GM18858 (cell line): ENCODE measurements around the gene RNF220.
"Not testable (repeated sequence)": the region's sequence is repeated elsewhere in the genome, so short reads cannot be mapped to it uniquely, and the experiment has no call there.

Experiments
- ATAC-seq: cut with Tn5 transposase; IDR thresholded peaks from one replicate; pipeline ENCODE4 v1.9.1; 2021; ENCODE audit not compliant: unreplicated experiment

RNF220 gene

DNA sequence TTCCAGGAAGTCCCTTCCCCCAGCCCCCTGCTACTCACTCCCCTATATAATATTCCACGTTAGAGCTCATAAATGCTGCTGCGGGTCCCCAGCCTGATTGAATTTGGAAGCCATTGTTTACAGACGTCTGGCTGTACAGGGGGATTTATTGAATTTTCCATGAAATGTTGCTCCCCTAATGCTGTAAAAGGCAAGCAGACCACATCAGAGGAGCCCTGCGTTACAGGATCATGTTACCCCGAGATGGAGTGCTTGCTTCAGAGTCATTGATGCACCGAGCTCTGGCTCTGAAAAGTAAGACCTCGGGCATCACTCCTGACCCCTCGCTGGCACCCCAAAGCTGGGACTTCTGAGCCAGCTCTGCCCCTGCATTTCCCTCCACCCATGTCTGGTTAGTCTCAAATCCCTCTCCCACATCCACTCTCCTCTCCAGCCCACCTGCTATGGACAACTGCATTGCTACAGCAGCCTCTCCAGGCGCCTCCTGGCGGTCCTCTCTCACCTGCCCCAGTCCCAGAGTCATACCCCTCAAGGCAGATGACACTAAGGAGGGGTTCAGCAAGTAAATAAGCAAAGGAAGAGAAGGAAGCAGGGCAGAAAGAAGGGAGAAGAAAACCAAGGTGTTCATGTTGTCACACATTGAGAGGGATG is 141.5 kb downstream of the RNF220 start:
- no peak for ATAC-seq

GRCh38 chr1:44547361-44547760 is 142.3 kb downstream of the RNF220 start:
- ATAC-seq, result no peak

DNA sequence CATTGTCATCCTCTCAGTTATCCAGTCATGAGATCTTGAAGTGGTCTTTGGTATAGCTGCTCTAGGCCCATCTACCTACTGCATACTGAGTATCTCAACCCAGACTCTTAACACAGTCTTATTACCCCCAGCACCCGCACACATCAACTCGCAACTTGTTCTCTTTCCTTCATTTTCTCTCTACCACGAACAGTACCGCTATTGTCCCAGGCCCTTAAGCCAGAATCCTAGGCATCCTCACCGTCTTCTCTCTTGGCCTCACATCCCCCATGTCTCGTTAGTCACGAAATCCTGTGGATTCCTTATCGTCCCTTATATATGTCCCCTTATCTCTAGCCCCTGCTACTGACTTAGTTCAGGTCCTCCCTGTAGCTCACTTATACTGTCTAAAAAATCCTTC is 142.8 kb downstream of the RNF220 start:
- no peak for ATAC-seq

DNA sequence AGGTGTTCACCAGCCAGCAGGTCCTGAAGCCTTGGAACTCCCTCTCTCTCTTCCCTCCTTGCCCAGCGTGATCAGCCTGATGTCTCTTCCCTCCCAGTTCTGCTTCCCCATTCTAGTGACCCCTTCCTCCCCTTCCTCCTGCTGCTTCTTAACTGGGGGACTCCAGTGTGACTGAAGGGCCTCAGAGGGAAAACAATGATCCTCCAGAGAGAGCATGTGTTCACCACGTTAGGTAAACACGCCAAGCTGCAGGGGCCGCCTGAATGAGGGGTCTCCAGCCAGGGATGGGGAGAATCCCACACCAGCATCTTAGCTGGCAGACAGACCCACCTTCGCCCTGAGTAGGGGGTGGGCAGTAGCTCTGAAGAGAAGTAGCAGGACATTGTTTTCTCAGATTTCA is 144.5 kb downstream of the RNF220 start:
- ATAC-seq, result no peak

DNA sequence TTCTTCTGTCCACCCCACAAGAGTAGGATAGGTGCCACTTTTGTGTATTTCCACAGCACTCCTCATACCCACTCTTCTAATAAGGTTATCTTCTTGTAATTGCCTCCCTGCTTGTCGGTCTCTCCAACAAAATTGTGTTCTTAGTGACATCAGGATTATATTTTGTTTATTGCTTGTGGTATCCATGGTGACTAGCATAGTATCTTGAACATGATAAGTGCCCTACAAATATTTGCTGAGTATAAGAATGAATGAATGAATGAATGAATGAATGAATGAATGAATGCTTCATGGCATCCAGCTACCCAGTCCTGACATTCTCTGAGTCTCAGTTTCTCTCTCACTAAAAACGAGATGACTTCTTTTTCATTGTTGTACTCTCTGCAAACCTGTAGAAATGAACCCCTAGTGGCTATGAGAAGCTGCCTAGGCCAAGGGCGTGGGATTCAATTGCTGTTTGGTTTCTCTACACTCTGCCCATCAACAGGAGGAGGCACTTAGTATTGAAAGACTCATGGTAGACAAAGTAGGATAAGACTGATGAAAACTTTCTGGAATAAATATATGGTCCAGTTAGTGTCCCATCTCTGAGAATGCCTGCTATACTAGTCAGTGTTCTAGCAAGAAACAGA is 148.2 kb downstream of the RNF220 start:
- no peak for ATAC-seq

DNA sequence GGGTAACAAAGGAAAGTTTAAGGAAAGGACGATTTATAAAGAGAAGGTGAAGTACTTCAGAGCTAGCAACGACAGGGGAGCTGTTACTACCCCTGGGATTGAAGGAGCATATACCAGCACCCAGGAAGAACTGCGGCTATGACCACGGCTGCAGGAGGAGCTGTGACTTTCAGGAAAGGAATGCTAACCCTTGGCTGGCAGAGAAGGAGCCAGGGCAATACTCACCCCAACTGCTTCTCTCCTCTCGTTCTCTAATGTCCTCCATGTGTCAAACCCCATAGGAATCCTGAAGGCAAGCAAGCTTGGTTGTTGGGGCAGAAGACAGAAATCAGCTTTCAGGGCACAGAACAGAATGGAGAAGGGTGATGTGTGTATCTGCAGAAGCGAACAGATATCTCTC is 148.7 kb downstream of the RNF220 start:
- no peak for ATAC-seq

DNA sequence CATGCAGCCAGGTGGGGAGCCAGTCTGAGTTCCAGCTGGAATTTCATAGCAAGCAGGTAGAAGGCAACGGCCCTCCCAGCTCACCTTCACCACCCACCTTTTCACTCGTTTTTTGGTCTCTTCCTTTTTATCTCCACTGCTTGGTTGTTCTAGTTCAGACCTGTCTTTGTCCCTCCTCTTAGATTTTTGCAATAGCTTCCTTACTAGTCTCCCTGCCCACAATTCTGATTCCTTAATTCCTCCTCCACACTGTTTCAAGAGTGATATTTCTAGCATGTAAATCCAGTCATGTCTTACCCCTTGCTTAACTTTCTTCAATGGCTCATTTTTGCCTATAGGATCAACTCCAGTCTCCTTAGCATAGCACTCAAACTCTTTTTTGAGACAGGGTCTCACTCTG is 149.7 kb downstream of the RNF220 start:
- no peak for ATAC-seq

GRCh38 chr1:44557778-44558177 is 152.7 kb downstream of the RNF220 start:
- no peak for ATAC-seq

- ATAC-seq, result no peak
Measured at GRCh38 chr1:44558883-44559282, 153.8 kb downstream of the RNF220 start.

DNA sequence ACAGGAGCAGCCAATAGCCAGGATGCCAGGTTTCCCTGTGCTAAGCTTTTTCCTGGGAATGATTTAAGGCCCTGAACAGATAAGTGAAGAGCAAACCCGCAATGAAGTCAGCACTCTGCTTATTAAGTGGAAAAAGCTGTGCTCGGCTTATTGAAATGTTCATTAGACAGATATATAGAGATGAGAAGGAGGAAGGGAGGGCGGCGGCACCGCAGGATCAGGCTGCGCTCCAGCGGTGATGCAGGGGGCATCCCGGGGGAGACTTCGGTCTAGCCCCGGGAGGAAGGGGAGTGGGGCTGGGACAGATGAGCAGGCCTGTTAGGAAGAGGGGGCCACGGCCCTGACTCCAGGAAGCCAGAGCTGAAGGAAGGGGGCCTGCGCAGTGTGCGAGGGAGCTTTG is 154.3 kb downstream of the RNF220 start:
- no peak for ATAC-seq

- no peak for ATAC-seq
Measured at GRCh38 chr1:44559913-44560312, 154.9 kb downstream of the RNF220 start.

DNA sequence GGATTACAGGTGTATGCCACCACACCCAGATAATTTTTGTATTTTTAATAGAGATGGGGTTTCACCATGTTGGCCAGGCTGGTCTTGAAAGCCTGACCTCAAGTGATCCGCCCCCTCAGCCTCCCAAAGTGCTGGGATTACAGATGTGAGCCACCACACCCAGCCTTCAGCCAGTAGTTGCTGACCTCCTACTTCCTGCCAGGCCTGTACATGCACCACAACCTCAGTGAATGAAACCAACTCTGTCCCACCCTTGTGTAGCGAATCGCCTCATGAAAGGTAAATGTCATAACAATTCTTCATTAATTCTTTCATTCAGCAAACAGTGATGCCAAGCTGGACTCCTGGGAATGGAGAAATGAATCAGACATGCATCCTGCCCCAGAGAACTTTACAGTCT is 155.6 kb downstream of the RNF220 start:
- not testable (repeated sequence) for ATAC-seq

- no peak for ATAC-seq
Measured at GRCh38 chr1:44565259-44565750, 160.2 kb downstream of the RNF220 start.

GRCh38 chr1:44565833-44566232 is 160.8 kb downstream of the RNF220 start:
- ATAC-seq, result no peak

- ATAC-seq, result no peak
Measured at GRCh38 chr1:44566281-44567046, 161.4 kb downstream of the RNF220 start.

DNA sequence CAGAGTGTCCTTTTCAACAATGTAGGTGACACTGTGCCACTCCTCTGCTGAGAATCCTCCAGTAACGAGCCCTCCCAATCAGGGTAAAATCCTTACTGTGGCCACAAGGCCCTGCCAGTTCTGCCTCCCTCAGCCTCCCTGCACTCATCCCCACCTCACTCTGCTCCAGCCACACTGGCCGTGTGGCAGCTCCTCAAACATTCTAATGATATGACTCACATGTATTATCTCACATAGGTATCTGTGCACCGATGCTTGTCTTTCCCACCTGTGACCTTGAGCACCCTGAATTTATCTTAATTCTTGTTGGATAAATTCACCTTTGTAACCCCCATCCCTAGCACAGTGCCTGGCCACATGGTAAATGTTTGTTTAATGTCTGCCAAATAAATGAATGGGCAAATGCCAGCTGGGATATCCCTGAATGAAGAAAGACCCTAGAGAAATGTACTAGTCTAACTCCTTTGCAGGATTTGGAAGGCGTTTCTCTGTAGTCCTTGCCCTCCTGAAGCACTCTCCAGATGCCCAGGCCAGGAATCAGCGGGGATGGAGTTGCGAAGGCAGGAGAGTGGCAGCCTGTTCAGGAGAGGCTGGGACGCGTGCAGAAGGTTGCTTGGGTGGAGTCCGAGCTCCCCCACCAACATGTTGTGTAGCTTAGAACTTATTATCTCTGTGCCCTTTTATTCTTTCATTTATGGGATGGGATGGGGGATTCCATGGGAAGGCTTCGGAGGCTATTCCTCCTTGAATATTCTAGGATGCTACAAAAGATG is 163.3 kb downstream of the RNF220 start:
- ATAC-seq, result no peak

GRCh38 chr1:44569491-44569890 is 164.4 kb downstream of the RNF220 start:
- ATAC-seq, result no peak

GRCh38 chr1:44571712-44572571 is 166.9 kb downstream of the RNF220 start:
- no peak for ATAC-seq

GRCh38 chr1:44572572-44572879 is 167.5 kb downstream of the RNF220 start:
- ATAC-seq, result no peak

GRCh38 chr1:44575396-44575795 is 170.3 kb downstream of the RNF220 start:
- no peak for ATAC-seq
